ENCODE results near the gene OR6S1. TPM values are rescaled to one million over a fixed set of nuclear protein-coding genes. Genes with fewer than 3 reads are reported as not detected.
A peak's percentile ranks its signal among the peaks of the same experiment; 100 is the strongest.

The OR6S1 gene
- total and polyA plus RNA-seq, 2 of the 8 experiments (the other 6 are each of a cell fraction or from before 2014, with no cell fraction given) = not detected

- TF ChIP-seq CTCF (IDR thresholded peaks at IDR 0.05; ENCODE audit: control extremely low read depth in 1 of 3, insufficient read depth in 1 of 3, low read depth in 1 of 3, low read length in 3 of 3) = no peak
- TF ChIP-seq NANOG (IDR thresholded peaks at IDR 0.05; ENCODE audit: insufficient read depth, low read depth, low read length, poor library complexity, severe bottlenecking) = no peak
- peak; percentile 4 for TF ChIP-seq KDM4A (IDR thresholded peaks at IDR 0.05; ENCODE audit: low read depth, low read length, severe bottlenecking)
- no peak for TF ChIP-seq ATF3 (IDR thresholded peaks at IDR 0.05; ENCODE audit: insufficient read depth, low read depth, low read length)
- no peak for TF ChIP-seq TBP (IDR thresholded peaks at IDR 0.05; ENCODE audit: low read depth, low read length)
- peak; percentile 19 for TF ChIP-seq ASH2L (IDR thresholded peaks at IDR 0.05; ENCODE audit: low read length)
- no peak for TF ChIP-seq TEAD4 (IDR thresholded peaks at IDR 0.05; ENCODE audit: low read depth, low read length)
- TF ChIP-seq BACH1 (IDR thresholded peaks at IDR 0.05; ENCODE audit: low read length) = 0 out of 2 replicates have a peak, but pooled peaks have one; percentile 12
- no peak for TF ChIP-seq BCL11A (IDR thresholded peaks at IDR 0.05; ENCODE audit: low read depth in 2 of 2, low read length in 2 of 2)
- no peak for TF ChIP-seq YY1 (IDR thresholded peaks at IDR 0.05; ENCODE audit: low read depth, low read length)
- no peak for TF ChIP-seq SIRT6 (IDR thresholded peaks at IDR 0.05; ENCODE audit: low read length)
- peak; percentile 93 for TF ChIP-seq CEBPB (IDR thresholded peaks at IDR 0.05; ENCODE audit: low read depth, low read length)
- TF ChIP-seq RNF2 (IDR thresholded peaks at IDR 0.05; ENCODE audit: borderline replicate concordance, low read depth, low read length, missing control alignments, poor library complexity, severe bottlenecking) = no peak
Measured at GRCh38 chr14:20684662-20685456, 43.4 kb upstream of the OR6S1 start (continued).
